ENCODE data around the gene EXOC6. TPM values are rescaled to one million over a fixed set of nuclear protein-coding genes. Genes with fewer than 3 reads are reported as not detected.

The EXOC6 gene
- total and polyA plus RNA-seq, 2 of the 13 experiments (the other 11 are each of a cell fraction or from before 2014, with no cell fraction given), result 22.2 to 29.2 TPM

- no peak for TF ChIP-seq BATF2 (CRISPR knock-in tag; IDR thresholded peaks at IDR 0.05)
- no peak for TF ChIP-seq TGIF2 (CRISPR knock-in tag; IDR thresholded peaks at IDR 0.05)
- TF ChIP-seq KLF6 (CRISPR knock-in tag; IDR thresholded peaks at IDR 0.05), result no peak
- TF ChIP-seq MYNN (CRISPR knock-in tag; IDR thresholded peaks at IDR 0.05; ENCODE audit: low read depth), result no peak
- no peak for TF ChIP-seq ZNF547 (CRISPR knock-in tag; IDR thresholded peaks at IDR 0.05)
- TF ChIP-seq BRD4 (CRISPR knock-in tag; IDR thresholded peaks at IDR 0.05), result no peak
- no peak for TF ChIP-seq TBX3 (IDR thresholded peaks at IDR 0.05; ENCODE audit: borderline replicate concordance)
- no peak for TF ChIP-seq ZNF737 (CRISPR knock-in tag; IDR thresholded peaks at IDR 0.05; ENCODE audit: borderline replicate concordance)
- TF ChIP-seq ZNF350 (CRISPR knock-in tag; IDR thresholded peaks at IDR 0.05; ENCODE audit: borderline replicate concordance, low read depth), result no peak
- no peak for TF ChIP-seq CC2D1A (CRISPR knock-in tag; IDR thresholded peaks at IDR 0.05)
- TF ChIP-seq NR3C1 (CRISPR knock-in tag; IDR thresholded peaks at IDR 0.05), result no peak
These were observed 215.0 kb downstream of the EXOC6 start (continued) for GRCh38 chr10:93063144-93063976.

GRCh38 chr10:93063977-93064660 lies 215.8 kb downstream of the EXOC6 start:
- ChIA-PET CTCF (ENCODE audit: low intra/inter-chr PET ratio, low total read pairs) (no interaction called here), POLR2A (no interaction called here)
- intact Hi-C loops (cut with micrococcal nuclease; ENCODE audit: unreplicated experiment), result no loop called here
- Histone ChIP-seq H3K79me2 (ENCODE audit: insufficient read depth, low read length) (no peaks in the 10 kb centered on the region), H4K20me1 (ENCODE audit: insufficient read depth, low read length) (no peaks in the 10 kb centered on the region), H3K4me2 (ENCODE audit: low read depth, low read length) (no peak overlapping the region), H3K27me3 (ENCODE audit: control insufficient read depth in 1 of 2, insufficient read depth in 2 of 2, low read length in 2 of 2) (peaks cover 0 to 9% of the 10 kb centered on the region in 2 experiments; a peak in 1 of 5 replicates), H3K36me3 (replicated peaks in 1 of 2; ENCODE audit: control insufficient read depth in 1 of 2, insufficient read depth in 2 of 2, low read length in 2 of 2) (peaks cover 0 to 8% of the 10 kb centered on the region in 2 experiments; a peak in 1 of 5 replicates), H3K9me3 (ENCODE audit: low read length) (no peaks in the 10 kb centered on the region), H3K4me3 (replicated peaks in 1 of 3; ENCODE audit: insufficient read depth in 1 of 3, low read depth in 2 of 3, low read length in 3 of 3) (no peak overlapping the region), H3K27ac (ENCODE audit: extremely low read length, insufficient read depth, low read length) (no peak overlapping the region), H3K9ac (ENCODE audit: insufficient read depth, low read depth, low read length) (no peak overlapping the region), H3K4me1 (ENCODE audit: insufficient read depth, low read length) (no peaks in the 10 kb centered on the region), H2AFZ (ENCODE audit: low read length) (no peak overlapping the region)
- in situ Hi-C loops (cut with HindIII; ENCODE audit: extremely low pct_ligation_motif_present, low pct_unique_long_range_greater_than_20kb), result no loop called here
- DNase-seq (ENCODE audit: low spot score) (no peak), FAIRE-seq (no peak), ATAC-seq (no peak)
- WGBS (ENCODE audit: low lambda C conversion rate), result 86% methylated on average over 9 of the region's 9 CpGs
- TF ChIP-seq ZMYM3 (CRISPR knock-in tag; IDR thresholded peaks at IDR 0.05), result 0 out of 2 replicates have a peak, but pooled peaks have one; percentile 66
- peak; percentile 97 for TF ChIP-seq ZNF768 (CRISPR knock-in tag; IDR thresholded peaks at IDR 0.05)
- TF ChIP-seq ZNF552 (CRISPR knock-in tag; IDR thresholded peaks at IDR 0.05; ENCODE audit: borderline replicate concordance), result no peak
- BruUV-seq (replicated peaks), result no TSS peak
